Rectal smooth muscle tissue (tissue), 1 donor: Measurements from ENCODE around the gene TCOF1.

ENCODE experiments used
- H3K27ac ChIP-seq: one replicate; pipeline ENCODE4 v1.7.0; 2013; ENCODE audit warnings: low read depth, low read length, inconsistent platforms
- H3K27me3 ChIP-seq: one replicate; pipeline ENCODE4 v1.7.0; 2013; ENCODE audit warnings: low read length; ENCODE audit not compliant: control insufficient read depth, insufficient read depth
- H3K36me3 ChIP-seq: one replicate; pipeline ENCODE4 v1.7.0; 2013; ENCODE audit warnings: low read length; ENCODE audit not compliant: control insufficient read depth, insufficient read depth
- H3K4me1 ChIP-seq: one replicate; pipeline ENCODE4 v1.7.0; 2013; ENCODE audit warnings: low read length; ENCODE audit not compliant: control insufficient read depth, insufficient read depth
- H3K4me3 ChIP-seq: one replicate; pipeline ENCODE4 v1.7.0; 2013; ENCODE audit warnings: low read length
- H3K9ac ChIP-seq: one replicate; pipeline ENCODE4 v1.7.0; 2013; ENCODE audit warnings: low read length

The TCOF1 gene

DNA sequence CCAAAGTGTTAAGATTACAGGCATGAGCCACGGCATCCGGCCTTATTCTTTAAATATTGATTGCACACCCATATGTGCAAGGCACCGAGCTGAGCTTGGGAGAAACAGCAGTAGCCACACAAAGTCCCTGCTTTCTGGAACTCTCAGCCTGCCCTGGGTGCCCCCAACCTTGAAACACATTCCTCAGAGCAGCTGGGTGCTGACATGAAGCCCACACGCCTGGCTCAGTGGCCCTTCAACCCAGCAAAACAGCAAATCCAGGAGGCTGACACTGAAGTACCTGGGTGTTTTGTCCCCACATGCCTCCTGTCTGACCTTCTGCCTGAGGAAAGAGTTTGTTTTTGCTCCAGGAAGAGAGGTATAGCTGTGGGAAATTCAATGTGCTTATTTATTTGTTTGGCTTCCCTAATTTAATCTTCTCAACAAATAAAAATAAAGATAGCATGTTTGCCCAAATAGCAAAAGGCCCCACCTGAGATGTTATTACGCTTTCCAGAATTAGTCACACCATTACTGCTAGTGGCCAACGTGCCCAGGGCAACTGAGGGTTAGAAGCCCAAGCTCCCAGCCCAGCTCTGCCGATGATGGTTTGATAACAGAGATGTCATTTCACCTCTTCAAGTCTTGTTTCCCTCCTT is 13.4 kb upstream of the TCOF1 start:
- Histone ChIP-seq H3K27me3 (no peaks in the 10 kb centered on the region), H3K9ac (no peak overlapping the region), H3K36me3 (no peaks in the 10 kb centered on the region), H3K27ac (no peak overlapping the region), H3K4me1 (no peaks in the 10 kb centered on the region), H3K4me3 (no peak overlapping the region)

DNA sequence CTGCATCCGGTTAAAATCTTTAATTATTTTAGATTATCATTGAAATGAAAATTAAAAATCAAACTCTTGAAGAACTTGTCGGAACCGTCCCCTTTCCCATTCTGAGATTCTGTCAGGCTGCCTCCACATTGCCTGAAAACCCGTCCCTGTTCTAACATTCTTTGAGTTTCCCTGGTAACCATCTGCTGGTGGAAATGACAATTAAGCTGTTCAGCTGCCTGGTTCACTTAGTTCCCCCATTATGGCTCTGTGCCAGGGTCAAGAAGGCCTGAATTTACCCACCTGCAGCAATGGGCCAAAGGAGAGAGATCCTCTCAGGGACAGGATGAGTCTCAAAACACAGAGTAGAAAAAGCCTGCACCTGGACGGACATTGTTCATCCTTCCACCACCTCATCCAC is 11.8 kb upstream of the TCOF1 start:
- Histone ChIP-seq H3K36me3 (no peaks in the 10 kb centered on the region), H3K4me1 (no peaks in the 10 kb centered on the region), H3K27ac (no peak overlapping the region), H3K27me3 (no peaks in the 10 kb centered on the region), H3K4me3 (no peak overlapping the region), H3K9ac (no peak overlapping the region)

DNA sequence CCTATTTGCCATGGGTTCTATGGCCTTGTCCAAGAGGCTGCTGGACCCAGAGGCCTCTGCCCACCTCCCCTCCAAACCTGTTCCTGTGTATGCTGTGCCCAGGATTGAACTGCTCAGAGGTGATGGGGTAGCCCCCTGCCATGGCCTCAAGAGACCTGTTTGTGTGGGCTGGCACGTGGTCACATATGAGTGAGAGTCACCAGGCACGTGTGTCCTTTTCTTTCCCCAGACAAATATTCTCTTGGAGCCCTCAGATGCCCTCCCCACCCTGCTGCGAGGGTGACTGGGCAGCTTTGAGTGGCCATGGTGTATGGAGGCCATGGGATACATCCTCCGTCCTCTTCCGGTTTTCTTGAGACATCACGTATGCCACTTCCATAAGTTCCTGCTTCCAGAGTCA is 10.9 kb upstream of the TCOF1 start:
- Histone ChIP-seq H3K27me3 (no peaks in the 10 kb centered on the region), H3K9ac (no peak overlapping the region), H3K4me1 (no peaks in the 10 kb centered on the region), H3K36me3 (no peaks in the 10 kb centered on the region), H3K4me3 (no peak overlapping the region), H3K27ac (no peak overlapping the region)

DNA sequence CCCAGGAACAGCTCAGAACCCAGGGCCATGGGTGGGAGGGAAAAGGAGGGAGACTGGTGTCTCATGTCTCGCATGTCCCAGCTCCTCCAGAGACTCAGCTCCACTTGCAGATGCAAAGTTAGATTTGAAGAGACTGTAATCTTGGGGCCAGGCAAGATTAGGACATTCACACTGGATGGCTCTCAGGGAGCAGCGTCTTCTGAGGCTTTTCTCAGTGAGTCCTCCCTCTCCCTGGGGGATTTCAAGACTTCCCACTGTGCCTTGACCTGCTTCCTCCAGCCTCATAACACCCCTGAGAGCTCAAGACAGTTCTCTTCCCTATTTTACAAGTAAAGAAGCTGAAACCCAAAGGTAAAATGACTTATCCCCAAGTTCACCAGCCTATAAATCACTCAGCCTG is 10.5 kb upstream of the TCOF1 start:
- no peaks in the 10 kb centered on the region for H3K36me3 ChIP-seq
- H3K27ac ChIP-seq, result no peak overlapping the region

DNA sequence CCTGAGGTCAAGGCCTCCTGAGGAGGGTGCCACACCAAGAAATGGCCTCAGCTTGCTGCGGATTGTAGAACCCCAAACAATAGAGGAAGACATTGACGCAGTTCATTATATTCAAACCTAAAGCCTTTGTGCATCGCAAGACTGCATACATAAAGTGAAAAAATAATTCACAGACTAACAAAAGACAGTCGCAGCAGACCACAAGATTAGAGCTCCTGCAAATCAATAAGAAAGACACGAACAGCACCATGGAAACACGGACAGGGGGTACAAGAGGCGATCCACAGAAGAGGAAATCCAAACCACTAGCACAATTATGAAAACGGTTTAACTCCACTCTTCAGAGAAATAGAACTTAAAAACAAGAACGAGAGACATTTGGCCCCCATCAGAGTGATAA is 10.0 kb upstream of the TCOF1 start:
- Histone ChIP-seq H3K4me1 (no peaks in the 10 kb centered on the region), H3K36me3 (no peaks in the 10 kb centered on the region), H3K27me3 (no peaks in the 10 kb centered on the region), H3K27ac (no peak overlapping the region), H3K4me3 (no peak overlapping the region), H3K9ac (no peak overlapping the region)

More for the DNA sequence above, 10.5 kb upstream of the TCOF1 start:
- H3K27me3 ChIP-seq, result no peaks in the 10 kb centered on the region
- H3K9ac ChIP-seq, result no peak overlapping the region
- no peaks in the 10 kb centered on the region for H3K4me1 ChIP-seq
- no peak overlapping the region for H3K4me3 ChIP-seq

DNA sequence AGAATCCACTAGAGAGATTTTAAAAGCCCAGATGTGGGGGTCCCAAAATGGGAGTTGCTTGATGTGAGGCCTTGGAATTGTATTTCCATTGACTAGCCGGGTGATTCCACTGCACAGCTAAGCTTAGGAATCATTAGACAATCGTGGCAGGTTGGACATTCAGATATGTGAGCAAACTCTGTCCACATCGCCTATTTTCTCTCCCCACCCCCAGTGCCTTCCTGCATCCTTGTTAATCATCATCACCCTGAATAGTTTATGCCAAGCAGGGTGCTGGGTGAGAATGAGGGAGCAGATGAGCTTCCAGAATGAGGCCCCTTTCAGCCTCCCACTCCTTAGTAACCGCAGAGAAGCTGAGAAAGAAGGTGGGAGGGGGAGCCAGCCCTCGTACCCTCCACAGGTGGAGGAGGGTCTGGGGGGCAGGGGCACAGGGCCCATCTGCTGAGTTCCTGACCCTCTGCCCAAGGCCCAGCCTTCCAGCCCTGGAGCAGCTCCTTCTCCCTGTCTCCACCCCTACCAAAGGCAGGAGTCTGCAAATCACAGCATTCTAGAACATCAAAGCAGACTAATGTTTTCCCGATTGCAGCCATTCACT is 7.7 kb upstream of the TCOF1 start:
- Histone ChIP-seq H3K27me3 (no peaks in the 10 kb centered on the region), H3K4me1 (no peaks in the 10 kb centered on the region), H3K9ac (no peak overlapping the region), H3K36me3 (no peaks in the 10 kb centered on the region), H3K4me3 (no peak overlapping the region), H3K27ac (no peak overlapping the region)

DNA sequence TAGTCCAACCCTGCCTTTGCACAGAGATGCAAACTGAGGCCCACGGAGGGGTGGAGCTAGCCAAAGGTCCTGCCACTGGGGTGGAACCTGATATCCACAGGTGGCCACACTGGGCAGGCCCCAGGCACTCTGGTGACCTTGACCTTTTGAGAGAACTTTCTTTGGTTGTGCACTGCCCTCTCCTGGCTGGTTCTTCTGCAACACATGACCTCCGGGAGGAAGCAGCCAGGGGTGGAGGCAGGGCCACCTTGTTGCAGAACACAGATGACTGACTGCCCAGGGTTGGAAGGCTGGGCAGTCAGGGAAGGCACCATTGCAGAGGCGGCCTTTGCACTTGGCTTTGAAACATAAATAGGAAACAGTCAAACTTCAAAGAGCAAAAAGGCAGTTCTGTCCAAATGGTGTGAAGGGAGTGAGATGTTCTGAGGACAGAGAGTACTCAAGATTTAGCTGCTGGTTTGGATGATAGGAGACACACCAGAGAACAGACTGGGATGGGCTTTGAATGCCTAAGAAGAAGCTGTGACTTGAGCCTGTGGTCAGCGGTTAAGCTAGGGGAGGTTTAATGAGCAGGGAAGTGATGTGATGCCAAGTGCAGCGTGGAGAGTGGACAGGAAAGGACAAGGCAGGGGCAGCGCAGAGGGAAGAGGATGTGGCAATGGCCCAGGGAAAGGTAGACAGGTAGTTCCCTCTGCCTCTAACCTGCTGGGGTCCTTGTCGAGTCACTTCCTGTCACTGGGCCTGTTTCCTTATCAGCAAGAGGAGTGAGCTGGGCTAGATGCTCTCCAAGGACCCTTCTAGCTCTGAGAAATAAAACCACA is 6.8 kb upstream of the TCOF1 start:
- H3K4me1 ChIP-seq, result no peaks in the 10 kb centered on the region
- no peaks in the 10 kb centered on the region for H3K27me3 ChIP-seq
- H3K4me3 ChIP-seq, result no peak overlapping the region
- H3K36me3 ChIP-seq, result no peaks in the 10 kb centered on the region
- H3K9ac ChIP-seq, result no peak overlapping the region
- H3K27ac ChIP-seq, result no peak overlapping the region

DNA sequence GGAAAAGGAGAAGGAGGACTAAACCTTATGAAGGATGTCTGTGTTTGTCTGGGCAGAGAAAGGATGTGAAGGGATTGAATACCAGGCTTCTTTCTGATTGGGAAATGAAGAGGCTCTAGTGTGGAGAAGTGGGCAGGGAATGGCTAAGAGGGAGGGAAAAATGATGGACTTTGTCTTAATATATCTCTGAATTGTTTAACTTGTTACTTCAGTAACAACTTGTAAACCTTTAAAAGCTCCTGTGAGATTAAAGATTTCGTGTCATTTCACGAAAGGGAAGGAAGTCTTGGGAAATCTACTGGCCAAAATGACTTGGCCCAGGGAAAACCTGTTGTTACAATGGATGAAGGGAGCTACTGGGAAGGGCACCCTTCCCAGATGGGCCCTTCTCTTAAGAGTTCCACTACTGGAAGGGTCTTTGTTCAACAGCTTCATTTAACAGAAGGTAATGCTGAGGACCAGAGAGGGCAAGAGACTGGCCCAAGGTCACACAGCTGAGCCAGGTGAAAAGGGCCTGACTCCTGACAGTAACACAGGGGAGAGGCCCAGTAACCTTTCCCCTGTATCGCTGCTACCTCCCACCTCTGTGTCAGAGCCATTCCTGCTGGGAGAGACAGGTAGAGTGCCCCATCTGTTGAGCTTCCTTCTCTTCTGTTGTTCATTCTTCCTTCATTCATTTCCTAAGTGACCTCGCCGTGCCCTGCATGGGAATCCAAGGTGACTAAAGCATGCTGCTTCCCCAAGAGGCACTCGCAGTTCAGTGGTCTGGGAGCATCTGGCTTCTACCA is 5.1 kb upstream of the TCOF1 start:
- H3K4me1 ChIP-seq, result peaks cover 4% of the 10 kb centered on the region
- no peak overlapping the region for H3K4me3 ChIP-seq
- no peaks in the 10 kb centered on the region for H3K36me3 ChIP-seq
- H3K27me3 ChIP-seq, result no peaks in the 10 kb centered on the region
- no peak overlapping the region for H3K9ac ChIP-seq
- no peak overlapping the region for H3K27ac ChIP-seq

DNA sequence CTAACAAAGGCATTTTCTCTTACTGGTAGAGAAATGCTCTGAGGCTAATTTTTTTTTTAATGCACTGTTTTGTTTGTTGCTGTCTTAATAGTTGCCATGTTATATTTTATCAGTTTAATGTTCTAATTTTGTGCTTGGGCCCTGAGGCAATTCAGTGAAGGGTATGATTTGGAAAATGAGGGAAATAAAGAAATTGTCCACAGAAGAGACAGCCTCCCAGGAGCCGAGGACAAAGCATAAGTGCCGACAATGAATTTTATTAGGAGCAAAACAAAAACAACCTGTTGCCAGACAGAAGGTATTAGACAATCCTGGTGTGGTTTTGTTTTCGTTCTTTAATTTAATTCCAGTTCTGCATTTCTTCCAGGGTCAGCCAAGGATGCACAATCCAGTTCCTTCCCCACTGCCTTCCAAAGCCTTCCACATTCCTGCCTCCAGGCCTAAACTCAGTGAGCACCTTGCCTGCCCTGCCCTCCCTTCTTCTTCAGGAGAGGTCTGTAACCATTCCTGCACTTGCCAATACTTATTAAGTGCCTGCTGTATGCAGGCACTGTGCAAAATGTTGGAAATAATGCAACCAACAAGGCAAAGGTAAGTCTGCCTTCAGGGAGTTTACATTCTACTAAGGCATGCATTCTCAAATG is 4.3 kb upstream of the TCOF1 start:
- Histone ChIP-seq H3K4me1 (peaks cover 4% of the 10 kb centered on the region), H3K4me3 (no peak overlapping the region), H3K9ac (no peak overlapping the region), H3K27ac (no peak overlapping the region), H3K36me3 (no peaks in the 10 kb centered on the region), H3K27me3 (no peaks in the 10 kb centered on the region)

DNA sequence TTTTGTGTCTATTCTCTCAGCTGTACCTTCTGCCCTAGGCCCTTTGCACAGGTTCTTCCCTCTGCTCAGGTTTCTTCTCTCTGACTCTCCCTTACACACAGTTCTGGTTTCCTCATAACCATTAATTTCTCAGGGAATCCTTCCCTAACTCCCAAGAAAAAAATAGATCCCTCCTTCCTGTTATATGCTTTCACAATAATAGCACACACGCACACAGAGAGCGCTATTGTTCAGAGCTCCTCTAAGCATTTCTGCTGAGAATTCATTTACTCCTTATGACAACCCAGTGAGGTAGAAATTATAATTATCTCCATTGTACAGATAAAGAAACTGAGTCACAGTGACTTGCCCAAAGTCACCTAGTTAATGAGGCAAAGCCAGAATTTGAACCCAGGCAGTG is 1.7 kb upstream of the TCOF1 start:
- H3K27ac ChIP-seq, result no peak overlapping the region
- no peak overlapping the region for H3K4me3 ChIP-seq
- H3K27me3 ChIP-seq, result no peaks in the 10 kb centered on the region
- H3K36me3 ChIP-seq, result no peaks in the 10 kb centered on the region
- no peak overlapping the region for H3K9ac ChIP-seq
- H3K4me1 ChIP-seq, result peaks cover 4% of the 10 kb centered on the region

DNA sequence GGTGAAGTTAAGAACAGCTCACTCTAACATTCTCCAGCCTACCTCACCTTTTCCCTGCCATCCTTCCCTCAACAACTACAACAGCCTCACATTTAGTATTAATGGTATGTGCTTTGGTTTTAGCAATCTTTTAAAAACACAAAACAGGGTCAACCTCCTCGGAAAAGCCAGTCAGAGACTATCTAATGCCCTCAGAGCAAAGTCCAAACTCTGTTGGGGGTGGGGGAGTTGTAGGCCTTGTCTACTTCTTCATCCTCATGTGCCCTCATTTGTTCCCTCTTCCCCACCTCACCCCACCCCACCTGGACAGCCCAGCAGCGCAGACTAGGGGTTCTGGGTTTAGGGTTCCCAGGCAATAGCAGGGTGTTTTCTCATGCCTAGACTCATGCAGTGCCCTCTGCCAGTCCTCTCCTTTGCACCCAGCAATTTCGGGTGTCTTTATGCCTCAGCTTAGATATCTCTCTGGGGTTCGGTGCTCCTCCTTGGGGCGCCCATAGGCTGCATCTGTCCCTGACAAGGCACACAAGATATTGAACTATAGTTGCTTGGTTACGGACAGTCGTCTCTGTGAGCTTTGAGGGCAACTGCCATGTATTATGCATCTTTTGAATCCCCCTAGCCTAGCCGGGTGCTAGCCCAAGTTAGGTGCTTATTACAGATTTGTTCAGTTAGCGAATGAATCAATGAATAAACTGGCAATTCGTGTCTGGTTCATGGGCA is 762 bp upstream of the TCOF1 start:
- Histone ChIP-seq H3K27ac (peak overlapping the region; percentile 8), H3K9ac (no peak overlapping the region), H3K4me1 (peaks cover 4% of the 10 kb centered on the region), H3K27me3 (no peaks in the 10 kb centered on the region), H3K36me3 (peaks cover 4% of the 10 kb centered on the region), H3K4me3 (peak overlapping the region; percentile 61)
